ENCODE measurements around the gene ARHGEF2. TPM values are rescaled to one million over a fixed set of nuclear protein-coding genes. Genes with fewer than 3 reads are reported as not detected.

The ARHGEF2 gene
- total RNA-seq, 6 experiments from 2014 or later = 82.0 to 94.6 (median 83.9) TPM

GRCh38 chr1:156001662-156002171, 23.4 kb upstream of the ARHGEF2 start:
- no peaks in the 10 kb centered on the region for H3K36me3 Mint-ChIP-seq (ENCODE audit: low read depth)
- no peak for DNase-seq
- H3K27me3 Mint-ChIP-seq (ENCODE audit: insufficient read depth) = peaks cover 3% of the 10 kb centered on the region
- H3K4me3 Mint-ChIP-seq = peak overlapping the region; percentile 1
- peaks cover 29% of the 10 kb centered on the region for H3K4me1 Mint-ChIP-seq (ENCODE audit: low read depth)
- H3K27ac Mint-ChIP-seq = peak overlapping the region; percentile 17
- H3K9me3 Mint-ChIP-seq = no peaks in the 10 kb centered on the region
- TF ChIP-seq CTCF (IDR thresholded peaks at IDR 0.05) = no peak

- Mint-ChIP-seq H3K4me1 (ENCODE audit: low read depth) (peaks cover 29% of the 10 kb centered on the region), H3K36me3 (ENCODE audit: low read depth) (no peaks in the 10 kb centered on the region), H3K4me3 (peak overlapping the region; percentile 1; the same call in 1 of the 2 replicates), H3K9me3 (no peaks in the 10 kb centered on the region), H3K27me3 (ENCODE audit: insufficient read depth) (peaks cover 3% of the 10 kb centered on the region), H3K27ac (peak overlapping the region; percentile 17)
- DNase-seq = no peak
- no peak for TF ChIP-seq CTCF (IDR thresholded peaks at IDR 0.05)
These were observed 22.8 kb upstream of the ARHGEF2 start for GRCh38 chr1:156001021-156001661.

- no peak for TF ChIP-seq CTCF (IDR thresholded peaks at IDR 0.05)
- Mint-ChIP-seq H3K9me3 (no peaks in the 10 kb centered on the region), H3K27me3 (ENCODE audit: insufficient read depth) (peaks cover 5% of the 10 kb centered on the region), H3K27ac (no peak overlapping the region), H3K36me3 (ENCODE audit: low read depth) (no peaks in the 10 kb centered on the region), H3K4me1 (ENCODE audit: low read depth) (peaks cover 22% of the 10 kb centered on the region), H3K4me3 (no peak overlapping the region)
- no peak for DNase-seq
These were observed 21.6 kb upstream of the ARHGEF2 start for GRCh38 chr1:155999964-156000363.

GRCh38 chr1:155996166-155996565, 17.8 kb upstream of the ARHGEF2 start:
- H3K27me3 Mint-ChIP-seq (ENCODE audit: insufficient read depth) = peaks cover 2% of the 10 kb centered on the region; the same call in 1 of the 2 replicates
- no peak for TF ChIP-seq CTCF (IDR thresholded peaks at IDR 0.05)
- H3K9me3 Mint-ChIP-seq = no peaks in the 10 kb centered on the region
- H3K36me3 Mint-ChIP-seq (ENCODE audit: low read depth) = no peaks in the 10 kb centered on the region
- H3K4me1 Mint-ChIP-seq (ENCODE audit: low read depth) = peaks cover 10% of the 10 kb centered on the region
- H3K4me3 Mint-ChIP-seq = no peak overlapping the region
- H3K27ac Mint-ChIP-seq = no peak overlapping the region
- DNase-seq = no peak

GRCh38 chr1:155993595-155993994, 15.2 kb upstream of the ARHGEF2 start:
- Mint-ChIP-seq H3K4me1 (ENCODE audit: low read depth) (peaks cover 23% of the 10 kb centered on the region), H3K27ac (no peak overlapping the region), H3K9me3 (no peaks in the 10 kb centered on the region), H3K36me3 (ENCODE audit: low read depth) (no peaks in the 10 kb centered on the region), H3K4me3 (no peak overlapping the region), H3K27me3 (ENCODE audit: insufficient read depth) (peaks cover 5% of the 10 kb centered on the region)
- TF ChIP-seq CTCF (IDR thresholded peaks at IDR 0.05) = no peak
- no peak for DNase-seq
